OCI-LY7 (cell line): ENCODE results near the gene FN1.

Experiments
- CTCF ChIP-seq: fragments of 200-600 bp; sonication (generic); conservative IDR thresholded peaks from 2 replicates; pipeline ENCODE4 v1.5.1; 2014; ENCODE audit warnings: mild to moderate bottlenecking, antibody characterized with exemption, low read length, moderate library complexity, mixed read lengths
- EZH2phosphoT487 ChIP-seq: fragments of 200-600 bp; sonication (generic); IDR thresholded peaks from 2 replicates; pipeline ENCODE4 v1.6.1; 2018; ENCODE audit warnings: low read depth, borderline replicate concordance, mild to moderate bottlenecking, mixed run types, antibody characterized with exemption, low read length, moderate library complexity, mixed read lengths

- TF ChIP-seq CTCF (no peak), EZH2phosphoT487 (no peak)
These were observed 16.8 kb downstream of the FN1 start for GRCh38 chr2:215419113-215419512.
